Muscle of leg (tissue), 11 donors: ENCODE results near the gene POLE4. TPM values are rescaled to one million over a fixed set of nuclear protein-coding genes. Genes with fewer than 3 reads are reported as not detected.

Experiments used
- DNase-seq: peaks from one replicate; pipeline ENCODE4 v3.0.0; 2013
- H3K27ac ChIP-seq: one replicate; pipeline ENCODE4 v1.5.1; 2013; ENCODE audit warnings: mild to moderate bottlenecking, low read length, control low read depth
- H3K27me3 ChIP-seq: one replicate; pipeline ENCODE4 v1.6.1; 2013; ENCODE audit warnings: low read length; ENCODE audit not compliant: control insufficient read depth, insufficient read depth
- H3K36me3 ChIP-seq: one replicate; pipeline ENCODE4 v1.6.1; 2013; ENCODE audit warnings: low read length; ENCODE audit not compliant: control insufficient read depth, insufficient read depth
- H3K4me1 ChIP-seq: one replicate; pipeline ENCODE4 v1.6.1; 2013; ENCODE audit warnings: low read length; ENCODE audit not compliant: control insufficient read depth, insufficient read depth
- H3K4me3 ChIP-seq: one replicate; pipeline ENCODE4 v1.5.1; 2013; ENCODE audit warnings: low read length, control low read depth
- H3K9me3 ChIP-seq: replicated peaks from 2 replicates; pipeline ENCODE4 v1.6.1; 2013; ENCODE audit warnings: low read depth, low read length; ENCODE audit not compliant: control insufficient read depth
- WGBS: methylation state at CpG from one replicate; pipeline ENCODE4 v1.1.5; 2013; ENCODE audit warnings: missing lambda C conversion rate; ENCODE audit not compliant: insufficient coverage; 5-methylcytosine and 5-hydroxymethylcytosine counted together
- polyA plus RNA-seq, 8 donors: library from polyadenylated mRNA; unstranded; fragments of 120-200 nt; gene quantifications; one replicate each; pipeline versions ENCODE4 v1.2.1 to v1.2.3, GENCODE V29; 2013; ENCODE audit warnings: inconsistent platforms in 1 of 8, low replicate concordance in 1 of 8; ENCODE audit not compliant: insufficient read length in 8 of 8, insufficient read depth in 1 of 8
- total RNA-seq: library from RNA; stranded (reverse); fragments of 120-200 nt; gene quantifications from one replicate; pipeline ENCODE4 v1.2.4, GENCODE V29; 2013

Gene POLE4
- total and polyA plus RNA-seq, 9 donors: 43.8 to 62.6 (median 51.9) TPM

DNA sequence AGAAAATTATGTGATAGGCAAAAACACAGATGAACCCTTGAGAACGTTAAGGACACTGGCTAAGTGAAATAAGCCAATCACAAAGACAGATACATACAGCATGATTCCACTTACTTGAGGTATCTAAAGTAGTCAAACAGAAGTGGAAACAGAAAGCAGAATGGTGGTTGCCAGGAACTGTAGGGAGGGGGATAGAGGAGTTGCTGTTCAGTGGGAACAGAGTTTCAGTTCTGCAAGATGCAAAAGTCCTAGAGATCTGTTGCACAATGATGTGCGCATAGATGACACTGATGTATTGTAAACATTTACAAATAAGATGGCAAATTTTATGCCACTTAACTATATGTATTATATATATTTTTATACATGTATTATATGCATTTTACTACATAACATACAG lies 59.7 kb downstream of the POLE4 start:
- Histone ChIP-seq H3K36me3 (no peaks in the 10 kb centered on the region), H3K9me3 (no peaks in the 10 kb centered on the region), H3K27me3 (no peaks in the 10 kb centered on the region), H3K4me1 (no peaks in the 10 kb centered on the region), H3K27ac (no peak overlapping the region), H3K4me3 (no peak overlapping the region)
- no CpG with 5 or more reads among the region's 2 CpGs for WGBS
- peak; percentile 64 for DNase-seq

Other genes starting within 250 kb of the POLE4 start
- 3.3 TPM for gene HK2, start 124.5 kb upstream of the POLE4 start, total RNA-seq
- gene HK2, start 124.5 kb upstream of the POLE4 start, polyA plus RNA-seq: 1 to 10 TPM; 4.6 to 8.6 (median 6.2) TPM
- gene TACR1, start 240.9 kb downstream of the POLE4 start, total RNA-seq: 0.18 TPM
- under 1 TPM; 0.07 to 0.54 (median 0.25) TPM for gene TACR1, start 240.9 kb downstream of the POLE4 start, polyA plus RNA-seq